ENCODE measurements around the gene RPP40.

Gene RPP40

DNA sequence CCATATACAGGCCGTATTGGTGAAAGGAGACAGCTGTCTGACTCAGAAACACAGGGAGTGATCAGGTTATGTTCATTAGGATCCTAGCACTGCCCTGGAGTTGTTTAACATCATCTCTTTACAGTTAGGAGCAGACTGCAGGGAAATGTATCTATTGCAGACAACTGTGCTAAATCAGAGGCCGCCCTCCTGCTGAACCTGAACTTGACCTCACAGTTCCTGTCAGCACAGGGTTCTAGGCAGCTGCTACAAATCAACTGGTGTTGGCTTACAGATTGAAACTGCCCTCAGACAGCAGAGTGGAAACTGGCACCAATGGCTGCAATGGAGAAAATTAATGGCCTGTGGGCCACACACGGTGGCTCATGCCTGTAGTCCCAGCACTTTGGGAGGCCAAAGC is 3.7 kb upstream of the RPP40 start:
- TF ChIP-seq SIN3A (IDR thresholded peaks at IDR 0.05; ENCODE audit: borderline replicate concordance, insufficient read depth, low read length), result no peak
- no peak for TF ChIP-seq TAF1 (IDR thresholded peaks at IDR 0.05; ENCODE audit: borderline replicate concordance, insufficient read depth, low read length)
- TF ChIP-seq, protein P1, sequence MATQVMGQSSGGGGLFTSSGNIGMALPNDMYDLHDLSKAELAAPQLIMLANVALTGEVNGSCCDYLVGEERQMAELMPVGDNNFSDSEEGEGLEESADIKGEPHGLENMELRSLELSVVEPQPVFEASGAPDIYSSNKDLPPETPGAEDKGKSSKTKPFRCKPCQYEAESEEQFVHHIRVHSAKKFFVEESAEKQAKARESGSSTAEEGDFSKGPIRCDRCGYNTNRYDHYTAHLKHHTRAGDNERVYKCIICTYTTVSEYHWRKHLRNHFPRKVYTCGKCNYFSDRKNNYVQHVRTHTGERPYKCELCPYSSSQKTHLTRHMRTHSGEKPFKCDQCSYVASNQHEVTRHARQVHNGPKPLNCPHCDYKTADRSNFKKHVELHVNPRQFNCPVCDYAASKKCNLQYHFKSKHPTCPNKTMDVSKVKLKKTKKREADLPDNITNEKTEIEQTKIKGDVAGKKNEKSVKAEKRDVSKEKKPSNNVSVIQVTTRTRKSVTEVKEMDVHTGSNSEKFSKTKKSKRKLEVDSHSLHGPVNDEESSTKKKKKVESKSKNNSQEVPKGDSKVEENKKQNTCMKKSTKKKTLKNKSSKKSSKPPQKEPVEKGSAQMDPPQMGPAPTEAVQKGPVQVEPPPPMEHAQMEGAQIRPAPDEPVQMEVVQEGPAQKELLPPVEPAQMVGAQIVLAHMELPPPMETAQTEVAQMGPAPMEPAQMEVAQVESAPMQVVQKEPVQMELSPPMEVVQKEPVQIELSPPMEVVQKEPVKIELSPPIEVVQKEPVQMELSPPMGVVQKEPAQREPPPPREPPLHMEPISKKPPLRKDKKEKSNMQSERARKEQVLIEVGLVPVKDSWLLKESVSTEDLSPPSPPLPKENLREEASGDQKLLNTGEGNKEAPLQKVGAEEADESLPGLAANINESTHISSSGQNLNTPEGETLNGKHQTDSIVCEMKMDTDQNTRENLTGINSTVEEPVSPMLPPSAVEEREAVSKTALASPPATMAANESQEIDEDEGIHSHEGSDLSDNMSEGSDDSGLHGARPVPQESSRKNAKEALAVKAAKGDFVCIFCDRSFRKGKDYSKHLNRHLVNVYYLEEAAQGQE (IDR thresholded peaks at IDR 0.05; ENCODE audit: insufficient read depth in 1 of 2, low read depth in 2 of 2, low read length in 2 of 2), result no peak
- no peak for TF ChIP-seq FOXP2 (optimal IDR thresholded peaks at IDR 0.05; ENCODE audit: borderline replicate concordance, extremely low read depth, extremely low read length, insufficient read depth)
- TF ChIP-seq POLR2AphosphoS5 (IDR thresholded peaks at IDR 0.05; ENCODE audit: low read depth, low read length), result no peak

DNA sequence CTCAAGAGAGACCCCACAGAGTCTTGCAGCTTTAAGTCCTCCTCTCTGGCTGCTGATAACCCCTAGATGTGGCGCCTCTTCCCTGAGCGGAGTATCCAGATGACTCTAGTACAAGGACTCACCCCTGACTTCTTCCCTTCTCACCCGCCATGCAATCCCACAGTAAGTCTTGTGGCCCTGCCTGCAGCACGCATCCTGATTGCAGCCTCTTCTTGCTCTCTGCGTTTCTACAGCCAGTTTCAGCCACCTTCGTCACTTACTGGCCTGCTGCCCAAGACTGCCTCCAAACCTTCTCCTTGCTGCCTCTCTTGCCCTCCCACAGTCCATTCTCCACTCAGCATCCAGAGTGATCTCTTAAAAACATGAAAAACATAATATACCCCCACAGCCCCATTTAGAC is 2.4 kb upstream of the RPP40 start:
- TF ChIP-seq FOXP2 (optimal IDR thresholded peaks at IDR 0.05; ENCODE audit: borderline replicate concordance, extremely low read depth, extremely low read length, insufficient read depth) (no peak), POLR2AphosphoS5 (IDR thresholded peaks at IDR 0.05; ENCODE audit: low read depth, low read length) (no peak), SIN3A (IDR thresholded peaks at IDR 0.05; ENCODE audit: borderline replicate concordance, insufficient read depth, low read length) (no peak), TAF1 (IDR thresholded peaks at IDR 0.05; ENCODE audit: borderline replicate concordance, insufficient read depth, low read length) (no peak)
- TF ChIP-seq, protein P1 (IDR thresholded peaks at IDR 0.05; ENCODE audit: insufficient read depth in 1 of 2, low read depth in 2 of 2, low read length in 2 of 2), result no peak

DNA sequence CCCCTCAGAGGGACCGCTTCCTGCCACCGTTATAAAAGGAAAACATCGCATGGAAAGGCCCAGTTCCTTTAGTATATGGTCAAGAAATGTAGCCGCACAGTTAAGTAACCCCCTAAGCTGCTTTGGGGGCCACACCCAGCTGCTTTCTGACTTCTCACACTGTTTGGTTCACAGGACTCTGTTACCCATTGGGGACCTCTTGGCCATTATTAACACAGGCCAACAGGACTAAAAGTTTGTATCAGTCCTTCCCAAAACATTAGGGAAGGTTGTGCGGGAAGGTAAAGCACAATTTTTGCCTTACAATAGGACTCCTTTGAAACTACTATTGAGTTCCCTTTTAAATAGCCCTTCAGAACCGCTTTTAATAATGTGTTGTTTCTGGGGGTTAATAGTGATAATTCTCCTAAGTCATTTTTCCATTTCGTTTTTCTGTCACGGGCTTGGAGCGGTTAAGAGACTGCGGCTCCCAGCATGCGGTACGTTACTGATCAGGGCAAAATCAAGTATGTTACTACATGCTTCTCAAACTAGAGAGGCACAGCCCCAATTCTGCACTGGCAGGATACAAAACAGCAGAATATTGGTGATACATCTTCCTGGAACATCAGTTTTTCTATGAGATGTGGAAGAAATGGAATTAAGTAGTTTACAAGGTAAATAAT is 668 bp upstream of the RPP40 start:
- no peak for TF ChIP-seq SIN3A (IDR thresholded peaks at IDR 0.05; ENCODE audit: borderline replicate concordance, insufficient read depth, low read length)
- no peak for TF ChIP-seq POLR2AphosphoS5 (IDR thresholded peaks at IDR 0.05; ENCODE audit: low read depth, low read length)
- no peak for TF ChIP-seq FOXP2 (optimal IDR thresholded peaks at IDR 0.05; ENCODE audit: borderline replicate concordance, extremely low read depth, extremely low read length, insufficient read depth)
- TF ChIP-seq, protein P1 (IDR thresholded peaks at IDR 0.05; ENCODE audit: insufficient read depth in 1 of 2, low read depth in 2 of 2, low read length in 2 of 2), result no peak

DNA sequence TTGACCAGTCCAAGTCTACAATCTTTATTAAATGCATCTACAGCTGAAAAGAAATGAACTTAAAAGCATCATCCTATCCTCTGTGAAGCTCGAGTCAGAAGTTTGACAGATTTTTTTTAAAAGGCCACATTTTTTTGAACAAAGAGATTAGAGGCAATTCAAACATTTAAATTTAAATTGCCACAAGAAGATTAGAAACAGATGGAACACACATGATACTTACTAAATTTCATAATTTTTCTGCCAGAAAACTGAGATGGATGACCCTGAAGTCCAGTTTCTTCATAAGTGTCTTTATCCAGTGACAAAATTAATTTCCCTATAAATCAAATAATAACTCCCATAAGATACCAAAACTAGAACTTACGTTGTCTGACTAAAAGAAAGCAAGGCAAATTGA is 4.3 kb downstream of the RPP40 start:
- TF ChIP-seq TAF1 (IDR thresholded peaks at IDR 0.05; ENCODE audit: borderline replicate concordance, insufficient read depth, low read length), result no peak
- TF ChIP-seq FOXP2 (optimal IDR thresholded peaks at IDR 0.05; ENCODE audit: borderline replicate concordance, extremely low read depth, extremely low read length, insufficient read depth), result no peak
- TF ChIP-seq SIN3A (IDR thresholded peaks at IDR 0.05; ENCODE audit: borderline replicate concordance, insufficient read depth, low read length), result no peak
- TF ChIP-seq POLR2AphosphoS5 (IDR thresholded peaks at IDR 0.05; ENCODE audit: low read depth, low read length), result no peak
- TF ChIP-seq, protein P1 (IDR thresholded peaks at IDR 0.05; ENCODE audit: insufficient read depth in 1 of 2, low read depth in 2 of 2, low read length in 2 of 2), result no peak

All from PFSK-1 (cell line).